Measurements from ENCODE around the gene SLC35F1.

- TF ChIP-seq, protein P1, sequence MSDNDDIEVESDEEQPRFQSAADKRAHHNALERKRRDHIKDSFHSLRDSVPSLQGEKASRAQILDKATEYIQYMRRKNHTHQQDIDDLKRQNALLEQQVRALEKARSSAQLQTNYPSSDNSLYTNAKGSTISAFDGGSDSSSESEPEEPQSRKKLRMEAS (IDR thresholded peaks at IDR 0.05), result no peak
- TF ChIP-seq, protein P2, sequence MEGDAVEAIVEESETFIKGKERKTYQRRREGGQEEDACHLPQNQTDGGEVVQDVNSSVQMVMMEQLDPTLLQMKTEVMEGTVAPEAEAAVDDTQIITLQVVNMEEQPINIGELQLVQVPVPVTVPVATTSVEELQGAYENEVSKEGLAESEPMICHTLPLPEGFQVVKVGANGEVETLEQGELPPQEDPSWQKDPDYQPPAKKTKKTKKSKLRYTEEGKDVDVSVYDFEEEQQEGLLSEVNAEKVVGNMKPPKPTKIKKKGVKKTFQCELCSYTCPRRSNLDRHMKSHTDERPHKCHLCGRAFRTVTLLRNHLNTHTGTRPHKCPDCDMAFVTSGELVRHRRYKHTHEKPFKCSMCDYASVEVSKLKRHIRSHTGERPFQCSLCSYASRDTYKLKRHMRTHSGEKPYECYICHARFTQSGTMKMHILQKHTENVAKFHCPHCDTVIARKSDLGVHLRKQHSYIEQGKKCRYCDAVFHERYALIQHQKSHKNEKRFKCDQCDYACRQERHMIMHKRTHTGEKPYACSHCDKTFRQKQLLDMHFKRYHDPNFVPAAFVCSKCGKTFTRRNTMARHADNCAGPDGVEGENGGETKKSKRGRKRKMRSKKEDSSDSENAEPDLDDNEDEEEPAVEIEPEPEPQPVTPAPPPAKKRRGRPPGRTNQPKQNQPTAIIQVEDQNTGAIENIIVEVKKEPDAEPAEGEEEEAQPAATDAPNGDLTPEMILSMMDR (IDR thresholded peaks at IDR 0.05; ENCODE audit: low read depth, low read length, missing input control), result no peak
- TF ChIP-seq RAD21 (IDR thresholded peaks at IDR 0.05), result no peak
These were observed 215.2 kb downstream of the SLC35F1 start for GRCh38 chr6:118122161-118122725.

All from liver (tissue), 3 donors.